C4-2B (cell line): Measurements from ENCODE around the gene KIAA0232.

ENCODE experiments used
- ZFX ChIP-seq: fragments of 450-650 bp; IDR thresholded peaks from 2 replicates; pipeline ENCODE4 v1.6.1; 2017
- TF ChIP-seq, protein P1 (sequence below): fragments of 450-650 bp; conservative IDR thresholded peaks from 2 replicates; pipeline ENCODE4 v1.5.1; 2017; ENCODE audit warnings: mild to moderate bottlenecking

DNA sequence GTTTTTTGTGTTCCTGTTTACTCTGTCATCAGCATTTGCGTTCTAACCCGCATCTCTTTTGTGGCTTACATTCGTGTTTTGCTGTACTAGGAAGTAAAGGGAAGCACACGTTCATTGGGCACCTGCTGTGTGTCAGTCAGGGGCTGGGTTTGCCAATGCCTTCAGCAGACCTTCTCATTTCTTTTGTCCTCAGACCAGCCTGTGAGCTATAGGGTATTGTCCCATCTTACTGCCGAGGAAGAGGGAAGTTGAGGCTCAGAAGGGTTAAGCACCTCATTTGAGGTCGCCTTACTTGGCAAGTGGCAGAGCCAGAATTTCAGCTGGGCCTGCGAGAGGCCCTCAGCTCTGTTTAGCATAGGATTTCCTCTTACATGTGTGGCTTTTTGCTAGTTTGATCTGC, 135.8 kb downstream of the KIAA0232 start:
- TF ChIP-seq, protein P1, sequence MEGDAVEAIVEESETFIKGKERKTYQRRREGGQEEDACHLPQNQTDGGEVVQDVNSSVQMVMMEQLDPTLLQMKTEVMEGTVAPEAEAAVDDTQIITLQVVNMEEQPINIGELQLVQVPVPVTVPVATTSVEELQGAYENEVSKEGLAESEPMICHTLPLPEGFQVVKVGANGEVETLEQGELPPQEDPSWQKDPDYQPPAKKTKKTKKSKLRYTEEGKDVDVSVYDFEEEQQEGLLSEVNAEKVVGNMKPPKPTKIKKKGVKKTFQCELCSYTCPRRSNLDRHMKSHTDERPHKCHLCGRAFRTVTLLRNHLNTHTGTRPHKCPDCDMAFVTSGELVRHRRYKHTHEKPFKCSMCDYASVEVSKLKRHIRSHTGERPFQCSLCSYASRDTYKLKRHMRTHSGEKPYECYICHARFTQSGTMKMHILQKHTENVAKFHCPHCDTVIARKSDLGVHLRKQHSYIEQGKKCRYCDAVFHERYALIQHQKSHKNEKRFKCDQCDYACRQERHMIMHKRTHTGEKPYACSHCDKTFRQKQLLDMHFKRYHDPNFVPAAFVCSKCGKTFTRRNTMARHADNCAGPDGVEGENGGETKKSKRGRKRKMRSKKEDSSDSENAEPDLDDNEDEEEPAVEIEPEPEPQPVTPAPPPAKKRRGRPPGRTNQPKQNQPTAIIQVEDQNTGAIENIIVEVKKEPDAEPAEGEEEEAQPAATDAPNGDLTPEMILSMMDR: no peak
- no peak for TF ChIP-seq ZFX
